Astrocyte (in vitro differentiated cells and primary cell): ENCODE measurements around the gene CILP2.

Source experiments
- CTCF ChIP-seq: IDR thresholded peaks from 2 replicates; pipeline ENCODE4 v1.5.1; 2011; ENCODE audit warnings: low read depth, mild to moderate bottlenecking, inconsistent platforms, low read length, moderate library complexity; ENCODE audit not compliant: insufficient read depth
- EZH2 ChIP-seq: IDR thresholded peaks from 2 replicates; pipeline ENCODE4 v1.6.1; 2012; ENCODE audit warnings: mild to moderate bottlenecking, low read length, inconsistent platforms; ENCODE audit not compliant: insufficient read depth

DNA sequence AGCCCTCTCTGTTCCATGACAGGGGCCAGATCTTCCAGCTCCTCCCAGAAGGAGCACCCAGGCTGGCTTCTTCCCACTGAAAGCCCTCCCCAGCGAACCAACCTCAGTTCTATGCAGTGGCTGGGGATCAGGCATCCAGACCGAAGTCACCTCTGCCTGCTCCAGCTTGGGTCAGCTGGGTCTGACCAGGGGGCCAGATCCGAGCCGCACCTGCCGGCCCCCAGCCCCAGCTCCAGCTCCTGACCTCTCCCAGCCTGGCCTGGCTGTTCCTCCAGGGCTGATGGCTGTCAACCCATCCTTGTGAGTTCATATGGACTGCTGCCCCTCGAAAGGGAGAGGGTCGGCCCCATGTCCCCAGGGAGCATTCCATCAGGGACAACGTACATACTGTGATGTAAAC is 30.7 kb upstream of the CILP2 start:
- no peak for TF ChIP-seq CTCF
- TF ChIP-seq EZH2: no peak
